SK-N-SH treated with all-trans-retinoic acid at 6 μM for 48 hours (cell line): ENCODE results near the gene OCA2.

Source experiments
- ARNTL ChIP-seq: fragments of 450-650 bp; formaldehyde crosslinking; IDR thresholded peaks from 2 replicates; pipeline ENCODE4 v1.5.0; 2020; ENCODE audit warnings: low read depth, mild to moderate bottlenecking, moderate library complexity, borderline replicate concordance
- CREB5 ChIP-seq: fragments of 250-450 bp; sonication (Bioruptor Pico); IDR thresholded peaks from 2 replicates; pipeline ENCODE4 v1.5.1; 2020; ENCODE audit warnings: low read depth, mild to moderate bottlenecking, moderate library complexity
- CSDC2 ChIP-seq: fragments of 250-450 bp; sonication (Bioruptor Pico); IDR thresholded peaks from 2 replicates; pipeline ENCODE4 v1.5.0; 2020; ENCODE audit warnings: mild to moderate bottlenecking, moderate library complexity
- ESRRG ChIP-seq: fragments of 250-450 bp; sonication (Bioruptor Pico); IDR thresholded peaks from 2 replicates; pipeline ENCODE4 v1.6.1; 2021; ENCODE audit warnings: mild to moderate bottlenecking
- OSR1 ChIP-seq: fragments of 250-450 bp; sonication (Bioruptor Pico); IDR thresholded peaks from 2 replicates; pipeline ENCODE4 v1.8.0; 2022; ENCODE audit warnings: moderate library complexity, mild to moderate bottlenecking, inconsistent platforms
- PATZ1 ChIP-seq: fragments of 250-450 bp; sonication (Bioruptor Pico); IDR thresholded peaks from 2 replicates; pipeline ENCODE4 v1.8.0; 2020; ENCODE audit warnings: mild to moderate bottlenecking, moderate library complexity, borderline replicate concordance
- POU6F1 ChIP-seq: fragments of 250-450 bp; sonication (Bioruptor Pico); IDR thresholded peaks from 2 replicates; pipeline ENCODE4 v1.8.0; 2021; ENCODE audit warnings: low read depth, mild to moderate bottlenecking, moderate library complexity, borderline replicate concordance
- PPARA ChIP-seq: fragments of 250-450 bp; sonication (Bioruptor Pico); IDR thresholded peaks from 2 replicates; pipeline ENCODE4 v1.5.0; 2020; ENCODE audit warnings: mild to moderate bottlenecking, borderline replicate concordance
- RARB ChIP-seq: fragments of 250-450 bp; sonication (Bioruptor Pico); IDR thresholded peaks from 2 replicates; pipeline ENCODE4 v1.8.0; 2021; ENCODE audit warnings: mild to moderate bottlenecking, moderate library complexity

- TF ChIP-seq ARNTL (CRISPR knock-in tag) (no peak), PPARA (CRISPR knock-in tag) (no peak), CSDC2 (CRISPR knock-in tag) (no peak), POU6F1 (no peak), PATZ1 (no peak), ESRRG (CRISPR knock-in tag) (no peak), OSR1 (no peak), CREB5 (no peak), RARB (CRISPR knock-in tag) (no peak)
Observed at GRCh38 chr15:27989427-27989826, 109.7 kb downstream of the OCA2 start.
